Coronary artery (tissue), 2 donors: ENCODE measurements around the gene TMED3.

Experiments
- DNase-seq: peaks from one replicate; pipeline ENCODE4 v3.0.0-alpha.2; 2017; ENCODE audit warnings: low spot score
- H3K27ac ChIP-seq, 2 donors: fragments of 200-600 bp; sonication (generic); one replicate each; pipeline ENCODE4 v1.5.1; 2016 to 2019
- H3K4me3 ChIP-seq: fragments of 200-600 bp; sonication (generic); 2 replicates; pipeline ENCODE4 v1.5.1; 2016; ENCODE audit warnings: mild to moderate bottlenecking, moderate library complexity
- TF ChIP-seq, protein P1 (sequence below): fragments of 200-600 bp; sonication (generic); IDR thresholded peaks from one replicate; pipeline ENCODE4 v1.5.1; 2019; ENCODE audit warnings: antibody characterized with exemption

The TMED3 gene

DNA sequence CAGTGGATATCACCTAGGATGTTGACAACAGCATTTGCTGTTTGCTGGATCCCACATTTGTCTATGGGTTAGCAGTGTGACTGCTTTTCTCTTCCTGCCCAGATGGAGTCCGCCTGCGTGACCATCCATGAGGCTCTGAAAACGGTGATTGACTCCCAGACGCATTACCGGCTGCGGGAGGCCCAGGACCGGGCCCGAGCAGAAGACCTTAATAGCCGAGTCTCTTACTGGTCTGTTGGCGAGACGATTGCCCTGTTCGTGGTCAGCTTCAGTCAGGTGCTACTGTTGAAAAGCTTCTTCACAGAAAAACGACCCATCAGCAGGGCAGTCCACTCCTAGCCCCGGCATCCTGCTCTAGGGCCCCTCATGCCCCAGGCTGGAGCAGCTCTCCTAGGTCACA is 11.0 kb downstream of the TMED3 start:
- no peak overlapping the region for H3K27ac ChIP-seq
- no peak for DNase-seq
- no peak overlapping the region for H3K4me3 ChIP-seq
- TF ChIP-seq, protein P1, sequence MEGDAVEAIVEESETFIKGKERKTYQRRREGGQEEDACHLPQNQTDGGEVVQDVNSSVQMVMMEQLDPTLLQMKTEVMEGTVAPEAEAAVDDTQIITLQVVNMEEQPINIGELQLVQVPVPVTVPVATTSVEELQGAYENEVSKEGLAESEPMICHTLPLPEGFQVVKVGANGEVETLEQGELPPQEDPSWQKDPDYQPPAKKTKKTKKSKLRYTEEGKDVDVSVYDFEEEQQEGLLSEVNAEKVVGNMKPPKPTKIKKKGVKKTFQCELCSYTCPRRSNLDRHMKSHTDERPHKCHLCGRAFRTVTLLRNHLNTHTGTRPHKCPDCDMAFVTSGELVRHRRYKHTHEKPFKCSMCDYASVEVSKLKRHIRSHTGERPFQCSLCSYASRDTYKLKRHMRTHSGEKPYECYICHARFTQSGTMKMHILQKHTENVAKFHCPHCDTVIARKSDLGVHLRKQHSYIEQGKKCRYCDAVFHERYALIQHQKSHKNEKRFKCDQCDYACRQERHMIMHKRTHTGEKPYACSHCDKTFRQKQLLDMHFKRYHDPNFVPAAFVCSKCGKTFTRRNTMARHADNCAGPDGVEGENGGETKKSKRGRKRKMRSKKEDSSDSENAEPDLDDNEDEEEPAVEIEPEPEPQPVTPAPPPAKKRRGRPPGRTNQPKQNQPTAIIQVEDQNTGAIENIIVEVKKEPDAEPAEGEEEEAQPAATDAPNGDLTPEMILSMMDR = no peak

DNA sequence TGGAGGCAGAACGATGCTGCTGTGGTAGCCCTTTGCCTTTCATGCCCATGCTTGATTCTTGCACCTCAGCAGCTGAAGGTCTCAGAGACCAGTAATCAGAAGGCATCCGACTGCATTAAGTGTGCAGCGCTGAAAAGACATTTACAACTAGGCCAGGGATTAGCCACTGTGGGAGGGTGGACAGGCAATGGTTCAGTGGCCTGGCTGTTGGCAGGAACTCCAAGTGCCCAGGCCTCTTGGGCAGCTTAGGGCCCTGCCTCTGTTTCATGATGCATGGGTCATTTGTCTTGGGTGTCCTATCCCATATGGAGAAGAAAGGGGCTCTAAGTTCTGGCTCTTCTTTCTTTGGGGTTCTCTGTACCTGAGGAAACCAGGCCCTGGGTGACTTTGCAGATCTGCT is 11.4 kb downstream of the TMED3 start:
- no peak overlapping the region for H3K27ac ChIP-seq
- TF ChIP-seq, protein P1 = no peak
- H3K4me3 ChIP-seq = no peak overlapping the region
- DNase-seq = no peak

DNA sequence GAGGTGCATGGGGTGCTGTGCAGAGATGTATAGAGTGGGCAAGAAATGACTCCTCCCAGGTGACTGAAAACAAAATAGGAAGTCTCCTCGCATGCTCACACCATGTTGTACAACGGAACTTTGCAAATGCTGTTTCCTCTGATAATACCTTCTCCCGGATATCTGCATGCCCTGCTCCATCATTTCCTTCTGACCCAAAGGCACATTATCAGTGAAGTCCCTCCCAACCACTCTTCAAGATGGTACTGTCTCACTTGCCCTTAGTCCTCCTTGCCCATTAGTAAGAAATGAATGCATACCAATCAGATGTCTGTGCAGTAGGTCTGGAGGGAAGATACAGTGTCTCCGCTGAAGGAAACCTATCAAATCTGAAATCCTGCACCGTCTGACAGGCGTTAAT is 12.0 kb downstream of the TMED3 start:
- TF ChIP-seq, protein P1 = no peak
- no peak for DNase-seq
- Histone ChIP-seq H3K27ac (no peak overlapping the region), H3K4me3 (no peak overlapping the region)

DNA sequence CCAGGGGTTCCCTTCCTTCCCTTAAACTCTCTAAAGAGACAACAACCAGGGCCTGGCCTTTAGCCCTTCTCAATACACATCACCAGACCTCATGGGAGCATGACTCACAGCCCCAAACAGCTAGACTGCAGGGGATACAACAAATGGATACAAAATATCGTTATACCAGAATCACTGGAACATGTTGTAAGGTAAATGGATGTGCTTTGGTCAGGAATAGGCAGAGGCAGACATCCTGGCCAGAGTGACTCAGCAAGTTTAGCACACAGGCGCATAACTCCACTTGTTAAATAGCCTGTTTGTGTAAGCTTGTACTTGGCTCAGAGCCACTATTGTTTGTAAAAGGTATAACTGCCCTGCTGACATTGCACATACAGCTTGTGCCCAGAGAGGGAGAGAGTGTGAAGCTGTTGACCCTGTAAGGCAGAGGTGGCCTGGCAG is 18.3 kb downstream of the TMED3 start:
- TF ChIP-seq, protein P1 = no peak
- Histone ChIP-seq H3K4me3 (no peak overlapping the region), H3K27ac (no peak overlapping the region)
- no peak for DNase-seq

DNA sequence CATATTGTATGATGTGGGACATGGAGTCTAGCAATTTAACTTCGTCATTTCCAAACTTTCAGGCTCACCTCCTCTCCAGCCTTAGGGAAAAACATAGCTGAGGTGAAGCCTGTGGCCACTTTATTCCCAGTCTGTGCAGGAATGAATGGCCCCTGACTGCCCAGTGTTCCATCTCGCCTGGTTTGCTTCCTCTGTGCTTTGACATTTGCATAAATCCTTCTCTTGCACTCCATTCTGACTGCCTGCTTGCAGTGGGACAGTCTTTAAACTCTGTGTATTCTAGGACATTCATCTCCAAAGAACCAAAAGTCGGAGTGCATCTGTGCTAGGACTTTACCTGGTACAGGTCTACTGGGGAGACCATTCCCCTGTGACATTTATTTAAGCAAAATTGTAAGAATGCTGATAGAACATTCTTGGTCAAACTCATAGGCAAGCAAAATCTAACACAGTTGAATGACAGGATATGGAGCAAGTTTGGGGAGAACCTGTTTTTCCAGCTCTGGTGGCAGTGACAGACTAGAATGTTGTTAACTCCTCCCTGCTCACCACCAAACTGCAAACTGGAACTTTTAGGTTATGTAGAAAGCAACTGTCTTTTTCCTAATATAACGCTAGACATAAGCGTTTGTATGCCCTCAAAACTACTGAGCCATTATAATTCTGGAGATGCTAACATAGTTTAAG is 22.1 kb downstream of the TMED3 start:
- no peak overlapping the region for H3K4me3 ChIP-seq
- TF ChIP-seq, protein P1 = no peak
- no peak overlapping the region for H3K27ac ChIP-seq
- no peak for DNase-seq

DNA sequence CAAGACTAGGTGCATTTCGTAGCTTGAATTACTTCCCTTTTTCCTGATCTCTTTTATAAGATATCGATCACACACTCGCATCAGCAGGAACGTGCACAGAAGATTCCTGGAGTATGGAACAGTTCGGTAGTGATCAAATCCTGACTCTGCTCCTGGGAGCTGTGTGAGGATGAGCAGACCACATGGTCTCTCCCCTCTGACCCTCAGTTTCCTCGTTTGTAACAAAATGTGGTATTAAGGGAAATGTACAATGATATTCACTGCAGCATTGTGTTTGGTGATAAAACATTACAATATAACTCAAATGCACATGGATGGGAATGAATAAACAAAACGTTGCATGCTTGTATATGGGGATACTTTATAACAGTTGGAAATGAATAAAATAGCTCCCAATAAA is 26.7 kb downstream of the TMED3 start:
- TF ChIP-seq, protein P1 = no peak
- H3K4me3 ChIP-seq = no peak overlapping the region
- DNase-seq = no peak
- H3K27ac ChIP-seq = no peak overlapping the region

DNA sequence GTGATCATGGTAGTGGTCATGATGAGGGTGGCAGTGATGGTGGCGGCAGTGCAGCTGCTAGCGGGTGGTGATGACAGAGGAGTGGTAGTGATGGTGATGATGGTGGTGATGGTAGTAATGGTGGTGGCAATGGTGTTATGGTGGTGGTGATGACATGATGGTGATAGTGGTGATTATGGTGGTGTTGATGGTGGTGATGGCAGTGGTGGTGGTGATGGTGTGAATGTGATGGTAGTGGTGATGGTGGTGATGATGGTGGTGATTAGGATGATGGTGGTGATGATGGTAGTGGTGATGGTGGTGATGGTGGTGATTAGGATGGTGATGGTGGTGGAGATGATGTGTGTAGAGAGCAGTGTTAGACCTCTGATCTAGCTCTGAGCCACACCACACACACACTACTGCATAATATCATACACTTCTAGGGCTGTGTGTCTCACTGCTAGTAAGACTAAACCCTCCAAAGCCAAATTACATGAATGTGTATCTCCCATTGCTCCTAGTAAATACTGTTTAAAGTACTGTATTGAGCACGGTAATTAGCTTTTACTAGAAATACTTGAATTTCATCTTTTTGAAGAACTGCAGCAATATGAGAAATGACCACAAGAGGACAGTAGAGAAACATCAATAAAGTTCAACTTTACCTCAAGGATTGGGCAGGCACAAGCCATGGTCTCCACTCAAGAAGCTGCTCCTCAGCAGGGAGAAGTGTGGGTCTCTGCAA is 28.8 kb downstream of the TMED3 start:
- Histone ChIP-seq H3K27ac (no peak overlapping the region), H3K4me3 (no peak overlapping the region)
- DNase-seq = no peak
- TF ChIP-seq, protein P1 = peak; percentile 47
